ENCODE data around the gene NR4A3.

NR4A3 gene

DNA sequence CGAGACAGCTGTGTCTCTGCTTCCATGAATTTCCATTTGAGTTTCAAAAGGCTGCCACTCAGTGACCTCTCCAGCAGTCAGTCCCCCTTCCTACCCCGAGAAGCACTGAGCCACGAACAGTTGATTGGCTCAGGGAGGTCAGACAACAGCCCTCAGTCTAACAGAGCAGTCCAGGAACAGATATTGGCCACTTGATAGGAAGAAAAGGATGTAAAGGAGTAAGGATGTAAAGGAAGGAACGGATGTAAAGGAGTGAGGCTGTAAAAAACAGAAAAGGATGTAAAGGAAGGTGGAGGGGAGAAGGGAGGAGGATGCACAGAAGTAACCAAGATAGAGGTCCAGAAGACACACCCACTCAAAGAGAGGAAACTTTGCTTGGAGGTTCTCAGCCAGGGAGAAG is 3.2 kb upstream of the NR4A3 start:
- no peak for DNase-seq (ENCODE audit: extremely low spot score)
- ChIA-PET CTCF (no interaction called here), POLR2A (no interaction called here)
- TF ChIP-seq FOXA1 (IDR thresholded peaks at IDR 0.05) (no peak), TARDBP (IDR thresholded peaks at IDR 0.05) (no peak)

DNA sequence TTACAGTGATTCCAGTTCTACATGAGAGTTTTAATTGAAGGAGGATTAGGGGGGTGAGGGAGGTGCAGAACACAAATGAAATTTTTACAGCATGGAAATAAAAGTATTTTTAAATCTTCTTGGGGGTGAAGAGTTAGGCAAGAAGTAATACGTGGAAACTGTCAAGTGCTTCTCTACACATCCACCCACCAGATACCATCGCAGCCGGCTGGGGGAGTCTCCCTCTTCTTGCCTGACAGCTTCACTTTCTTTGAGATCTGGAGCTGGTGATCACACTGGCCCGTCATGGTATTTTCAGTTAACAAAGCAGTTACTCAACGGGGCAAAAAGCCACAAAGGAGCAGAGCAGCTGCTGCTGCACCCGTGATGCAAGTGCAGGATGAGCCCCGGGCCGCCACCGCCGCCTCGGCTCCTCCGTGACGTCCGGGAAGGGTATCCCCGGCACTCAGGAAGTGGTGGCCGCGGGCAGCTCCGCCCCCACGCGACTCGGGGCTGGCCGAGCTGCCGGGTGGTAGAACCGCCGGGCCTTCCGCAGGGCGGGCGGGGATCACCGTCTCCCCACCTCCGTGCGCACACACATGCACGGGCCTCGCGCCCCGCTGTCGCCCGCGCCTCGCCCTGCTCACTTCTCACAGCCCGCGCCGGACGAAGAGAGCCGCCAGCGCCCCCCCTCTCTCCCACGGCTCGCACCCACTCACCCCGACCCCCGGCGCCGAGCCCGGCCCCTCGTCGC is 2.4 kb upstream of the NR4A3 start:
- DNase-seq (ENCODE audit: extremely low spot score): peak; percentile 71
- POLR2A ChIA-PET: no interaction called here
- TF ChIP-seq, protein P1, sequence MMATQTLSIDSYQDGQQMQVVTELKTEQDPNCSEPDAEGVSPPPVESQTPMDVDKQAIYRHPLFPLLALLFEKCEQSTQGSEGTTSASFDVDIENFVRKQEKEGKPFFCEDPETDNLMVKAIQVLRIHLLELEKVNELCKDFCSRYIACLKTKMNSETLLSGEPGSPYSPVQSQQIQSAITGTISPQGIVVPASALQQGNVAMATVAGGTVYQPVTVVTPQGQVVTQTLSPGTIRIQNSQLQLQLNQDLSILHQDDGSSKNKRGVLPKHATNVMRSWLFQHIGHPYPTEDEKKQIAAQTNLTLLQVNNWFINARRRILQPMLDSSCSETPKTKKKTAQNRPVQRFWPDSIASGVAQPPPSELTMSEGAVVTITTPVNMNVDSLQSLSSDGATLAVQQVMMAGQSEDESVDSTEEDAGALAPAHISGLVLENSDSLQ (IDR thresholded peaks at IDR 0.05): no peak
- peak; percentile 28; the same call in 1 of the 2 replicates for TF ChIP-seq ELF4 (IDR thresholded peaks at IDR 0.05)
- CTCF ChIA-PET: no interaction called here

DNA sequence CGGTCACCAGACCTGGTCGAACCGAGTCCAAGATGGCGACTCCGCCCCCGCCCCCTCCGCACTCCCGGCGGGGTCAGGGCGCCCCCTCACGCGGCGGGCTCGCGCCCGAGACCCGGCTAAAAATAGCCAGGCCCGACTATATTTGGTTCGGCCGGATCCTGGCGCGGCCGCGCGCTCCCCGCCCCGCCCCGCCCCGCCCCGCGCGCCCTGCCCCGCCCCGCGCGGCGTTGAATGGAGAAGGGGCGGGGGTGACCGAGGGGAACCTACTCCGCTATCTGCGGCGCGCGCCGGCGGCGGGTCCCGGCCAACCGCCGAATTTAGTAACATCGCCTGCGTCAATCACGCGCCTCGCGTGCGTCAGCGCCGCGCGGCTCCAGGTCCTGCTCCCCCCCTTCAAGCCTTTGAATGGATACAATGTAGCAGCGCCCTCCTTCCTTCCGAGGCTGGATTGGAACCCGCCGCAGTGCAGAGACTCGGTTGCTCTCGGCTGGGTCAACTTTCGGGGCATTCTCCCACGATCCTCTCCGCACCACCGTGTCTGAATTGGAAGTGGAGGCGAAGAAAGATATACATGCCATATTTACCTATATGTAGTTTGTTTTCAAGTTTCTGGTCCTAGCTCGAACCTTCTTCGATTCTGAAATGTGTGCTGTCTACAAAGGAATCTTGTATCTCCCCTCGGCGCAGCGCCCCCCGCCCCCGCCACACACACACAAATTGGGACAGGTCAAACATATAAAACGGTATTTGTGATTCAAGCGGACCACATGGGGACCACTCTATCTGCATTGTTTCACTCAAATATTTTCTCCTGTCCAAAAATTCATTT is 1.6 kb upstream of the NR4A3 start:
- TF ChIP-seq BHLHE40 (IDR thresholded peaks at IDR 0.05; ENCODE audit: borderline replicate concordance): no peak
- peak; percentile 43; the same call in 1 of the 2 replicates for TF ChIP-seq ARNT (IDR thresholded peaks at IDR 0.05)
- TF ChIP-seq, protein P1 (IDR thresholded peaks at IDR 0.05): peak; percentile 97
- peak; percentile 83 for DNase-seq (ENCODE audit: extremely low spot score)
- POLR2A ChIA-PET: no interaction called here
- CTCF ChIA-PET: interaction anchor here (0.7 to 1.0 kb wide), 2 partner anchors 16 to 129 kb away, joined by 3 to 4 read pairs; no protein-coding TSS in a partner anchor

DNA sequence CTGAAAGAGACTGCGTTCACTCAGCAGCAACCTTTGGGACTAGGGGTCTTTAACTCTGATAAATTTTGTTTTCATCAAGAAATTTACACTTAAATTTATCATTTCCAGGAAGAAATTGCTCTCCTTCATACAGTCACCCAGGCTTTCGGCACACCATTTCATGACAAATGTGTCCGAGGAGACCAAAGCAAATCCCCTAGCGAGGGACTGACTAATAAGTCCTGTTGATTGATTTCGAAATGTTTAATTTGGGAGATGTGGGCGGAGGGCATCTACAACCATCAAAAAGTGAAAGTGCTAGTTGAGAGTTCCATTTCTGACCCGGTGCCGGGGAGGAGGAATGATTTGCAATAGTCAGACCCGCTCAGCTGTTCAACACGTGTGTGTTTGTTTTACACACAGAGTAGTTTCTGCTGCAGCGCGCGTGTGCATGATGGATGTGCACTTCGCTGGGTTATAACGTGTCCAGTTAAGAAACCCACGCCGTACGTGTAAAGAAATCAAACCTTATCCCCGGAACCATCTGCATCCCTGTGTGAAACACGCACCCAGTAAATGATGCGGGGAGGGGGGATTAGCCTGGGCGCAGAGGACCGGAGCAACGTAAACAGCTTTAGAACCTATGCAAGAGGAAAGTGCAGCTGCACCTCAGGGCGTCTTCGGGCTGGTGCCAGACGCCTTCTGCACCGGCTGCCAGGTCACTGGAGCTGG is 845 bp upstream of the NR4A3 start:
- ChIA-PET POLR2A (interaction anchor here (0.7 to 1.5 kb wide), 2 partner anchors 45 to 86 kb away, joined by 3 to 4 read pairs; no protein-coding TSS in a partner anchor), CTCF (interaction anchor here (1.0 kb wide), 1 partner anchor 15 kb away, joined by 3 read pairs; no protein-coding TSS in a partner anchor)
- DNase-seq (ENCODE audit: extremely low spot score): no peak

DNA sequence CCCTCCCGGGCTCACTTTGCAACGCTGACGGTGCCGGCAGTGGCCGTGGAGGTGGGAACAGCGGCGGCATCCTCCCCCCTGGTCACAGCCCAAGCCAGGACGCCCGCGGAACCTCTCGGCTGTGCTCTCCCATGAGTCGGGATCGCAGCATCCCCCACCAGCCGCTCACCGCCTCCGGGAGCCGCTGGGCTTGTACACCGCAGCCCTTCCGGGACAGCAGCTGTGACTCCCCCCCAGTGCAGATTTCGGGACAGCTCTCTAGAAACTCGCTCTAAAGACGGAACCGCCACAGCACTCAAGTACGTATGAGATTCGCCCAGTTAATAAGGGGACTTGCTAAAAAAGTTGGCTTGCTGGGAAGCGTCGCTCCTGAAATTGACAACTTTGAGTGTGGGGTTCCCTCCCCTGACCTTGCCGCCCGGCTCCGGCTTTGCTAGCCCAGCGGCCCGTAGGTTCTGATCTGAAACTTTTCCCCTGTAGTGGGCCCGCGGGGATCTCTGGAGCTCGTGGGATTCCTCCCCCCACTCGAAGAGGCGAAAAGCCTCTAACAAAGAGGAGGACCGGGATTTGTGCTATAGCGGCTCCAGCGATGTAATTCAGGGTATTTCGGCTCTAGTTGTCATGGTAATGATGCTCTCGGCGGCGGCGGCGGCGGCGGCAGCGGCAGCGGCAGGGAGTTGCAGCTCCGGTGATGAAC is 572 bp downstream of the NR4A3 start:
- peak; percentile 27 for DNase-seq (ENCODE audit: extremely low spot score)
- ChIA-PET POLR2A (interaction anchor here (1.5 kb wide), 1 partner anchor 44 kb away, joined by 4 read pairs; no protein-coding TSS in a partner anchor), CTCF (no interaction called here)
- TF ChIP-seq ARNT (IDR thresholded peaks at IDR 0.05): no peak

More for the DNA sequence above, 845 bp upstream of the NR4A3 start:
- TF ChIP-seq FOXK2 (IDR thresholded peaks at IDR 0.05) (no peak), TARDBP (IDR thresholded peaks at IDR 0.05) (no peak), L3MBTL2 (conservative IDR thresholded peaks at IDR 0.05) (peak; percentile 49; the same call in 1 of the 2 replicates), SP1 (IDR thresholded peaks at IDR 0.05) (no peak)
- TF ChIP-seq, protein P1 (IDR thresholded peaks at IDR 0.05): no peak; the same call in 1 of the 2 replicates

DNA sequence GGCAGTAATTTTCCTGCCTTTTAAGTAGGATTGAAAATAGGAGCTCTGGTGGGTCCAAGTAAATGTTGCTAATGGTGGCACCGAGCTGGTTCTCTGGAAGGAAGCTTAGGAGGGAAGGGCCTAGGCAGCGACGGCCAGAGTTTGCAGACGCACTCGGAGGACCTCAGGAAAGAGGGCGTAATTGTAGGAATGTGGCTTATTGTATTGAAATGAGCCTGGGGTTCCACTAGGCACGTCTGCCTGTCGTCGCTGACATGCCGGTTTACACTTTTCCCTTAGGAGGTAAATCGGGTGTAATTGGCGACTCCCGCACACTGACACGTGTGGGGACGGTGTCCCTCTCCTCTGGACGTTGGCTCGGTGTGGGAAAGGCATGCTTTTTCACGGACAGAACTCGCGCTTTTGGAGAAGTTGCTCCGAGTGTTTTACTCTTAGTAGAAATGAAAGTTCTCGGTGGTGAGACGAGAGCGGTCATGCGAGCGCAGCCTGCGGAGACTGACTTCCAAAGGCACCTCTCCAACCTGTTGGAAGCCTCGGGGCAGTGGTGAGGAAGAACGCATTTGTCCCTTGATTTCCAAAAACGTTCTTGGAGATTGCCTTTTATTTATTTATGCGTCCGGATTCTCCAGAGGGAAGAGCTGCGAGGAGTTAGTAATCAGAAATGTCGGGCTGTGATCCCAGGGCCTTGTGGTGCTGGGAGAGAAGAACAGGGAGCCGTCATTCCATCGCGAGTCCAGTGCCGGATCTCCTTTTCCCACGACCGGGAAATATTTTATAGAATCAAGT is 1.3 kb downstream of the NR4A3 start:
- ChIA-PET CTCF (no interaction called here), POLR2A (no interaction called here)
- TF ChIP-seq FOXK2 (IDR thresholded peaks at IDR 0.05) (no peak), TARDBP (IDR thresholded peaks at IDR 0.05) (no peak), NFRKB (IDR thresholded peaks at IDR 0.05) (no peak), LEF1 (IDR thresholded peaks at IDR 0.05; ENCODE audit: borderline replicate concordance) (no peak), SUZ12 (IDR thresholded peaks at IDR 0.05) (no peak), L3MBTL2 (conservative IDR thresholded peaks at IDR 0.05) (peak; percentile 50; the same call in 1 of the 2 replicates), ELF4 (IDR thresholded peaks at IDR 0.05) (no peak)
- DNase-seq (ENCODE audit: extremely low spot score): peak; percentile 39

Measured in HEK293T (cell line).